ENCODE results near the gene SNCAIP. TPM values are rescaled to one million over a fixed set of nuclear protein-coding genes. Genes with fewer than 3 reads are reported as not detected.

The SNCAIP gene
- polyA plus RNA-seq, 6 donors from 2014 or later = not detected

DNA sequence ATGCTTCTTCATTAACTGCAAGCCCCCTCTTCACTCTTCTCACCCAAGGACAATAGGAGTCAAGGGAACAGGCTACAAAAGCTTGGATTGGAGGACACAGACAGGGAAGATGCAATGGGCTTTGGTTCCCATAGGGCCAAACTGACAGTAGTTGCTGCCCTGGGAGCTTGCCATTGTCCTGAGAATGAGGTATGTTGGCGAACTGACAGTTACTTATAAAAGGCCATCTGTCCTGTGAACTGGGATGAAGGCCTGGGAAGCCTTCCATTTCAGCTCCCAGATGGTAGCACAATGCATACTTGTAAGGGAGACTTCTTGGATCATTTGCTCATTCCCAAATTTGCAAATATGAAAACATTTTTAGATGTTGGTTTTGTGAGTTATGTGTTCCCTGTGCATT lies 88.9 kb downstream of the SNCAIP start:
- no peak for ATAC-seq (ENCODE audit: low read depth in 2 of 2)
- Mint-ChIP-seq H3K4me1 (no peaks in the 10 kb centered on the region), H3K9me3 (peaks cover 0 to 5% (median 0%) of the 10 kb centered on the region in 7 donors), H3K36me3 (no peaks in the 10 kb centered on the region), H3K4me3 (no peak overlapping the region), H3K27me3 (peaks cover 8 to 28% (median 18%) of the 10 kb centered on the region in 3 donors), H3K27ac (no peak overlapping the region)
- no peak for DNase-seq

DNA sequence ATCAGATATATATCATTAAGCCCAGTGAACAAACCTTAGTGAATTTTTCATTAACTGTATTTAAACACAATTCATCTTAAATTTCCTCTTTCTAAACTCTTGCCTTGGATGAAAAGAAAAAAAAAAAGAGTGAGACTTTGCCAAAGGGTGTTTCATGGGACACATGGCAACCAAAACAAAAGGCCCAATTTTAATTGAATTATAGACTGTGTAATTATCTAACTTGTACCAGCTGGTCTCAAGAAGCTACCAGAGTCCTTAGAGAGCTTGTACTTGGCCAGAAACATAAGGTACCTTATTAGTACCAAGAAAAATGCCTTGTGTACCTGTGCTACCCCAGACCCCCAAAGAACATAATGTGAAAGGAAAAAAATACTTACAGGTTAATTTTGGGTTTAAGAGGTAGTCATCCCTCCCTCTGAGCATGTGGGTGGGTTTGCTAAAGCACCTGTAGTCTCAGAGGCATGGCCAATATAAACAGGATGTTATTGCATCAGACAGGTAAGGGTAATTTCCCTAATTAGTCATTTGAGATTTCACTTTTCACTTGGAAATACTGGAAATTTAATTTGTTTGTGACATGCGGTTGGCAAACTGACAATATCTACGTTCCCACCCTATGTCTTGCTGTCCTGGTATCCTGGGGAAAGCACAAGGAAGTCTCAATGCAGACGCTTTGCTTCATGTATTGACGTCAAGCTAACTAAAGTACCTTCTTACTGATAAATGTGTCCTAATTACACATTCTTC lies 90.1 kb downstream of the SNCAIP start:
- peaks cover 5 to 28% (median 16%) of the 10 kb centered on the region in 3 donors for H3K27me3 Mint-ChIP-seq
- ATAC-seq (ENCODE audit: low read depth in 2 of 2) = no peak

DNA sequence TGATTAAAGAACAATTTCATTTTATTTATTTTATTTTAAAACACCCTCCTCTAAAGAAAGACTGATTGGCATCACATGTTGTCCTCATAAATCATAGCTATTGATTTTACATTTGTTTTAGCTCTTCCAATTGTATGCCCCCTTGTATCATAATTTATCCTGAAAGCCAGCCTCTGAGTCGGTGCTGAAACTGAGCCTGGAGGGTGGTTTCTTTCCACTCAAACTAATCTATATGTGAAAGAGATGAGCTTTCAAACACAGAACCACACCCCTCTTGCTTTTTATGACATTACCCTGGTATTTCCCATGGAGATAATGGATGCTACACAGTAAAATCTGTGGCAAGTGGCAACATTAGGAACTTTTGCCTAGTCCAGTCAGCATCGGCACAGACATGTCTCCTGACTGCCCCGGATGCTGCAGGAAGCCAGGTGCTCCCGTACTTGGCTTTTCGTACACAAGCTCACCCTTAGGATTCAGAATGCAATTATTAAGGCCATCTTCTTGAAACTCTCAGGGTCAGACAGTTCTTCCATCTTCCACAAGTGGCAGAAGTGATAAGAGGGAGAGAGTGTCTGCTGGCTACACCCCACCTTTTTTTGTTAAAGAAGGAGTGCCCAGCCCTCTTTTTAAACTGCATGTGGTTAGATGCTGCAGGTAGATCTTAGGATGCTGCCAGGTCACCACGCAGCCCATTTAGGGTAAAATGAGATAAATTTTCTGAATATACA lies 91.1 kb downstream of the SNCAIP start:
- no peak for ATAC-seq (ENCODE audit: low read depth in 2 of 2)
- no peak overlapping the region for H3K27ac Mint-ChIP-seq
- H3K4me3 Mint-ChIP-seq = no peak overlapping the region
- no peaks in the 10 kb centered on the region for H3K4me1 Mint-ChIP-seq
- peaks cover 0 to 5% (median 0%) of the 10 kb centered on the region in 7 donors for H3K9me3 Mint-ChIP-seq
- no peak for DNase-seq
- peaks cover 5 to 18% (median 14%) of the 10 kb centered on the region in 3 donors for H3K27me3 Mint-ChIP-seq
- H3K36me3 Mint-ChIP-seq = no peaks in the 10 kb centered on the region

More for the DNA sequence above, 90.1 kb downstream of the SNCAIP start:
- no peak overlapping the region for H3K27ac Mint-ChIP-seq
- H3K36me3 Mint-ChIP-seq = no peaks in the 10 kb centered on the region
- DNase-seq = no peak
- H3K9me3 Mint-ChIP-seq = peaks cover 0 to 5% (median 0%) of the 10 kb centered on the region in 7 donors
- no peak overlapping the region for H3K4me3 Mint-ChIP-seq
- no peaks in the 10 kb centered on the region for H3K4me1 Mint-ChIP-seq

DNA sequence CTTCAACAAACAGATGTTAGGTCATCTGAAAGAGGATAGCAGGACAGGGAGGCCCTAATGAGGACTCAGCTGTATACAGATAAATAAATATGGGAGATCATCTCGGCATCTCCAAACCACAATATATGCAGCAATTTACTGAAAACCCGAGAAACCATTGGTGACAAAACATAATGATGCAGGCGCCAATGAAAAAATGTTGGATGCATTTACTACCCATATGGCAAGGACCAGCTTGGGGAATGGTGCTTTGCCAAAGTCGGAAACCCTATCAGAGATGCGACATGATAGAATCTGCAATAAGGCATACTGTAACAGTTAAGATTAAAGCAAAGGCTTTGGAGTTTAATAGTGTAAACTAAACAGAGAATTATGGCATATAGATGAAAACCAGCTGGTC lies 92.0 kb downstream of the SNCAIP start:
- ATAC-seq (ENCODE audit: low read depth in 2 of 2) = no peak
- H3K36me3 Mint-ChIP-seq = no peaks in the 10 kb centered on the region

DNA sequence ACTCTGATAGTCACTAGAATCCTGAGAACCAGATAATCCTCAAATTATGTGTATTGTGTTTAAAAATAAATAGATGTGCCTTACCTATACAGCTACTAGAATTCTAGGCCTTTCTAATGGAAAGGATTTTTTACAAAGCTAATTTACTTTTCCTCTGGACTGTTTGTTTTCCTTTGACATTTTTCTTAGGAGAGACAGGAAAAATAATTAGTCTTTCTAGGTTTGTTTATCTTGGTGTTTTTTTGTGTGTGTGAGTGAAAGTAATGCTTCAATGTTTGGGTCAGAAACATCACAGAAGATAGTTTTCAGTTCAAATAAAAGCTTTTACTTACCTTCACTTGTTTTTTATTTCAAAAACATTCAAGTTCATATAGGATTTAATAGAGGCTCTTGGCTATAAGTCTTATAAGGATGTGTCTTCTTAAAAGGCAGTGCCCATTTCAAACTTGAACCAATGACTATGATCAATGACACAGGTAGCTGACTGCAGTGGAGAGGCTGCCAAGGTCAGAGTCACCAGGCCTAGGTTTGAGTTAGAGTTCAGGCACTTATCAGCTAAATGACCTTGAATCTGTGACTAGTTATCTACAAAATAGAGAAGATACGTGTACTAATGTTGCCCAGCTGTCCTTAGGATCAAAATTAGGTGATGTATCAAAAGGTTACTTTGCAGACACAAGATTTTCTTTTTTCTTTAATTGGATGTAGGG lies 92.8 kb downstream of the SNCAIP start:
- no peak for ATAC-seq (ENCODE audit: low read depth in 2 of 2)
- Mint-ChIP-seq H3K27me3 (peaks cover 3 to 15% (median 11%) of the 10 kb centered on the region in 3 donors), H3K4me1 (no peaks in the 10 kb centered on the region), H3K36me3 (no peaks in the 10 kb centered on the region), H3K9me3 (peaks cover 0 to 5% (median 0%) of the 10 kb centered on the region in 7 donors), H3K4me3 (no peak overlapping the region), H3K27ac (no peak overlapping the region)
- DNase-seq = no peak

More for the DNA sequence above, 92.0 kb downstream of the SNCAIP start:
- H3K27ac Mint-ChIP-seq = no peak overlapping the region
- DNase-seq = no peak
- H3K4me1 Mint-ChIP-seq = no peaks in the 10 kb centered on the region
- no peak overlapping the region for H3K4me3 Mint-ChIP-seq
- H3K27me3 Mint-ChIP-seq = peaks cover 5 to 15% (median 13%) of the 10 kb centered on the region in 3 donors
- peaks cover 0 to 5% (median 0%) of the 10 kb centered on the region in 7 donors for H3K9me3 Mint-ChIP-seq

DNA sequence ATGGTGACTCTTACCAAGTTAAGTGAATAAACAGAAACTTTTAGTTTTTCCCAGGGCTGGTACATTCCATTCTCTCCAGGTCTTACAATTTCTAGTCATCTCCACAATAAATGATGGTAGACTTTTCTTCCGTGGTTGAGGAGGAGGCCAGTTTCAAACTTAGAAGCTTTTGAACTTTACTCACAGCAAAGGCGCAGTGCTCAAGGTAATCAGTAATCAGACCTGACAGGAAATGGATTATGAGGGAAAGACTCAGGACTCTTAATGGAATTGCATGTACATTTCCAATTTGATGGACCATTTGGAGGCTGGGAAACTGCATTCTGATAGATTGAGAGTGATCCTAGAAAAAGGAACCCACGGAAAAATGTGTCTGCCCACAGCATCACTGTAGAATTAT lies 93.7 kb downstream of the SNCAIP start:
- Mint-ChIP-seq H3K27ac (no peak overlapping the region), H3K27me3 (peaks cover 4 to 7% (median 4%) of the 10 kb centered on the region in 3 donors), H3K4me1 (no peaks in the 10 kb centered on the region), H3K9me3 (peaks cover 0 to 2% (median 0%) of the 10 kb centered on the region in 7 donors), H3K4me3 (no peak overlapping the region), H3K36me3 (no peaks in the 10 kb centered on the region)
- ATAC-seq (ENCODE audit: low read depth in 2 of 2) (no peak), DNase-seq (no peak)

DNA sequence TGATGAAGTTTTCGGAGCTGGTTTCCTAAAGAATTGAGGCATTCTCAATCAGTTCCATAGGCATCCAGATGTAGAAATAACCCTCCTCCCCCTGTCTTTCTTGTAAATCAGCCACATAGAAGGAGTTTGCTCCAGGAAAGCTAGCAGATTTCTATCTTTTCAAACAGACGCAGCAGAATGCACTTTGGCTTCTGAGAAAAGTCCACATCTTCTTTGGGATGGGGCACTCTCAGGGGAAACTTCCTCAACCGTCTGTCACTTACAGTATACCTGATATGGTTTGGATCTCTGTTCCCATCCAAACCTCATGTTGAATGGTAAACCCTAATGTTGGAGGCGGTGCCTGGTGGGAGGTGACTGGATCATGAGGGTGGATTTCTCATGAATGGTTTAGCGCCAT lies 94.1 kb downstream of the SNCAIP start:
- no peak for ATAC-seq (ENCODE audit: low read depth in 2 of 2)
- Mint-ChIP-seq H3K36me3 (no peaks in the 10 kb centered on the region), H3K4me3 (no peak overlapping the region), H3K4me1 (no peaks in the 10 kb centered on the region), H3K9me3 (peaks cover 0 to 2% (median 0%) of the 10 kb centered on the region in 7 donors), H3K27ac (no peak overlapping the region), H3K27me3 (peaks cover 4 to 7% (median 4%) of the 10 kb centered on the region in 3 donors)
- no peak for DNase-seq

DNA sequence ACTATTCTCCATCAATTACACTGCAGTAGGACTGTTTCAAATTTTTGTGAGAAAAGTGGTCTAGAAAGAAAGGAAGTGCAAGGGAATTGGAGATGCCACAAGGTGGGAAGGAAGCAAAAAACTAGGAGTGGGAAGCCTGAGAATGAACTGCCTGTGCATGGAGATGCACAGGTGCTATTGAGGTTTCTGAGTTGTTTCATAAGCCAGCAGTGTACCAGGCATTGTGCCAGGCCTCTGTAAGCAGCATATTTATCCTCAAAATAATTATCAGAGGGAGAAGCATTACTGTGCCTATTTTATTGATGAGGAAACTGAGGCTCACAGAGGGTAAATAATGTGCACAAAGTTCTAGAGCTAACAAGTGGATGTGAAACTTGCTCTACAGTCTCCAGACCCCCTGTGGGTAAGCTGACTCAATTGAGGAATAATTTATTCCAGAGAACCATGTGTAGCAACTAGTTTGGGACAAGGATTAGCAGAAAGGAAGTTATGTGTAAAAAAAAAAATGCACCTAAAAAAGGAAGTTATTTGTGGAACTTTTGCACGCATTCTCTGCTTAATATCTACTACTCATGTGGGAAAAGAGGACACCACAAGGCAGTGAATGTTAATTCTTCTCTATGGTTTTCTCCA lies 96.7 kb downstream of the SNCAIP start:
- no peak overlapping the region for H3K27ac Mint-ChIP-seq
- H3K4me1 Mint-ChIP-seq = no peaks in the 10 kb centered on the region
- no peak for ATAC-seq (ENCODE audit: low read depth in 2 of 2)
- H3K36me3 Mint-ChIP-seq = no peaks in the 10 kb centered on the region
- H3K27me3 Mint-ChIP-seq = peaks cover 10 to 24% (median 22%) of the 10 kb centered on the region in 3 donors
- H3K4me3 Mint-ChIP-seq = no peak overlapping the region
- peaks cover 0 to 3% (median 0%) of the 10 kb centered on the region in 7 donors for H3K9me3 Mint-ChIP-seq
- no peak for DNase-seq

DNA sequence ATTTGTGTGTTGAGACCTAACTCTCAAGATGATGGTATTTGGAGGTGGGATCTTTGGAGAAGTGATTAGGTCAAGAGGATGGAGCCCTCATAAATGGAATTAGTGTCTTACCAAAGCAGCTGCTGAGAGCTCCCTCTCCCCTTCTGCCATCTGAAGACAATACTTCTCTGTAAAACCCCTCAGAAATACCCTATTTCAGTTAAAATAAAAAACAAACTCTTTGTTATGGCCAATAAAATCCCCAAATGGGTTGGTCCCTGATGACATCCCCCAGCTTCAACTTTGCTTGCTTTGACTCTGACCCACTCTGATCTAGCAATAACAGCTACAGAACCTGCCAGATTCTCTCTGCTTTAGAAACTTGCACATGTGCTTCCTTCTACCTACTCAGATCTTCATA lies 100.9 kb downstream of the SNCAIP start:
- no peak for ATAC-seq (ENCODE audit: low read depth in 2 of 2)
- no peak overlapping the region for H3K4me3 Mint-ChIP-seq
- DNase-seq = no peak
- peaks cover 21 to 36% (median 32%) of the 10 kb centered on the region in 3 donors for H3K27me3 Mint-ChIP-seq
- H3K9me3 Mint-ChIP-seq = peaks cover 0 to 3% (median 0%) of the 10 kb centered on the region in 7 donors
- no peaks in the 10 kb centered on the region for H3K4me1 Mint-ChIP-seq
- no peaks in the 10 kb centered on the region for H3K36me3 Mint-ChIP-seq
- H3K27ac Mint-ChIP-seq = no peak overlapping the region

DNA sequence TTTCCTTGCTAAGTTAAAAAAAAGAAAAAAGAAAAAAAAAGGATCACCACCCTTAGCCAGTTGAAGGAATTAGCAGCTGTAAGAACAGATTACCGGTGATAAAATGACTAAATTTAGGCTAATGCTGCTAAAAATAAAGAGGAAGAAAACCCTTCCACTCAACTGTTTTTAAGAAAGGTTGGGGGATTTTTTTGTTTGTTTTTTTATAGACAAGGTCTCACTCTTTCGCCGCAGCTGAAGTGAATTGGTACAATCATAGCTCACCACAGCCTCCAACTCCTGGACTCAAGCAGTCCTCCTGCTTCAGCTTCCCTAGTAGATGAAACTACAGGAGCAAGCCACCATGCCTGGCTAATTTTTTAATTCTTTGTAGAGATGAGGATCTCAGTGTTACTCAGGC lies 101.7 kb downstream of the SNCAIP start:
- Mint-ChIP-seq H3K4me1 (no peaks in the 10 kb centered on the region), H3K9me3 (peaks cover 0 to 3% (median 0%) of the 10 kb centered on the region in 7 donors), H3K27ac (no peak overlapping the region), H3K4me3 (no peak overlapping the region), H3K36me3 (no peaks in the 10 kb centered on the region), H3K27me3 (peaks cover 22 to 42% (median 35%) of the 10 kb centered on the region in 3 donors)
- ATAC-seq (ENCODE audit: low read depth in 2 of 2) (no peak), DNase-seq (no peak)

DNA sequence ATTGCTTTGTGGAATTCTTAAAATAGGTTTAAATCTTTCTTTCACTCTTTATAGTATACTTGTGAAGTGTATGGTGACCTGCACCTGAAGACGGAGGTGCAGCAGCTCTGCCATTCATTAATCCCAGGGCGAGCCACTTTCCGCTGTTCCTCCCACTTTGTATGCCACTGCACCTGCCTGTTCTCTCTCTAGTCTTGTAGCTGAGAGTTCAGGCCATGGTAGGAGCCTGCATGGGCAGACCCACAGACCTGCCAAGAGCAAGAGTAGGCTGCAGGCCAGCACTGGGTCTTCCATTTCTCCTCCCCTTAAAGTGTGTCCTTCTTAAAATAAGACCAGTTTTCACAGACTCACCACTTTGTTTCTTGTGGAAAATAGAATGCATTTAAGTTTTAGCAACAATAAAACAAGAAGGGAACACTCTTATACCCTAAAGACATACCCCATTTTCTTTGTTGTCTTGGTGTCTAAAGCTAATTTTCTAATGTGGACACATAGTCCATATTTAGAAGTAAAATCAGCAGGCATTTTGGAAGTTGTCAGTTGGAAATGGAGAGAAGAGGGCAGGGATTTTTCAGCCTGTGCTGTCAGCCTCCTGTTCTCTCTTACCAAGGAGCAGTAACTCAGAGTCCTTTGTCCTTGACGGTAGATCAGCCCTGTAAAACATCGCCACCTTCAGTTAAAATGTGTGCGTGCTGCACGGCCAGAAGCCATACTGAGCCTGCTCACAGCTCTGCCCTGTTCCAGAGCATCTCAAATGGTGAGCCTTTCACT lies 103.2 kb downstream of the SNCAIP start:
- peaks cover 22 to 48% (median 36%) of the 10 kb centered on the region in 3 donors for H3K27me3 Mint-ChIP-seq
- ATAC-seq (ENCODE audit: low read depth in 2 of 2) (no peak), DNase-seq (no peak)
- no peaks in the 10 kb centered on the region for H3K4me1 Mint-ChIP-seq
- H3K4me3 Mint-ChIP-seq = no peak overlapping the region
- no peak overlapping the region for H3K27ac Mint-ChIP-seq
- peaks cover 0 to 3% (median 0%) of the 10 kb centered on the region in 7 donors for H3K9me3 Mint-ChIP-seq
- H3K36me3 Mint-ChIP-seq = no peaks in the 10 kb centered on the region

DNA sequence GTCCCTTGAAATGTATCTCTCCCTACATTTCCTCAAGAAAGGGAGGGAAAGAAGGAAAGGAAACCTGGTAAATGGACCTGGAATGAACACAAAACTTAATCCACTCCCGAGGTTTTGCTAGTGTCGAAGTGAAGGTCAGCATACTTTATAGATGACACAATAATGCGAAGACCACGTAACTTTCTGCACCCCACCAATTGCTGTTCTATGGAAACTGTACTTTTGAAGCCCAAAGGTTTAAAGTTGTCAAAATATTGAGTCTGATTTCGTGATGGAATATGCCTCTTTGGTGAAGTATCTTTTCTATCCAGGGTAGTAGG lies 103.7 kb downstream of the SNCAIP start:
- H3K36me3 Mint-ChIP-seq = no peaks in the 10 kb centered on the region
- H3K27me3 Mint-ChIP-seq = peaks cover 22 to 48% (median 34%) of the 10 kb centered on the region in 3 donors
- H3K27ac Mint-ChIP-seq = no peak overlapping the region
- ATAC-seq (ENCODE audit: low read depth in 2 of 2) (no peak), DNase-seq (no peak)
- no peak overlapping the region for H3K4me3 Mint-ChIP-seq
- H3K4me1 Mint-ChIP-seq = no peaks in the 10 kb centered on the region
- H3K9me3 Mint-ChIP-seq = peaks cover 0 to 3% (median 0%) of the 10 kb centered on the region in 7 donors

All from naive B cell (primary cell).